Gastroesophageal sphincter (tissue), 4 donors: ENCODE measurements around the gene GCN1. TPM values are rescaled to one million over a fixed set of nuclear protein-coding genes. Genes with fewer than 3 reads are reported as not detected.
"Not testable (repeated sequence)": the region's sequence is repeated elsewhere in the genome, so short reads cannot be mapped to it uniquely, and the experiment has no call there.

Experiments used
- ATAC-seq: fragments of 150-250 bp; one replicate; pipeline ENCODE4 v1.9.1; 2016; ENCODE audit warnings: mild to moderate bottlenecking, moderate library complexity
- H3K27ac ChIP-seq, 4 donors: fragments of 200-600 bp; sonication (generic) in 3 of 4; 1 replicate in 3 of 4; 2 replicates in 1 of 4; pipeline ENCODE4 v1.5.1; 2016 to 2019
- H3K27me3 ChIP-seq: fragments of 200-600 bp; sonication (generic); one replicate; pipeline ENCODE4 v1.5.1; 2019
- H3K36me3 ChIP-seq, 2 donors: fragments of 200-600 bp; sonication (generic); one replicate each; pipeline ENCODE4 v1.5.1; 2019; ENCODE audit warnings: control low read depth in 1 of 2
- H3K4me1 ChIP-seq, 3 donors: fragments of 200-600 bp; sonication (generic); 1 replicate in 2 of 3; 2 replicates in 1 of 3; pipeline ENCODE4 v1.5.1; 2016 to 2019; ENCODE audit warnings: control low read depth in 2 of 3
- H3K4me3 ChIP-seq, 2 donors: fragments of 200-600 bp; sonication (generic); one replicate each; pipeline ENCODE4 v1.5.1; 2019; ENCODE audit warnings: mild to moderate bottlenecking in 1 of 2, moderate library complexity in 1 of 2
- H3K9me3 ChIP-seq, 3 donors: fragments of 200-600 bp; sonication (generic); one replicate each; pipeline ENCODE4 v1.5.1; 2017 to 2019; ENCODE audit warnings: control low read depth in 2 of 3
- CTCF ChIP-seq, 4 experiments: fragments of 200-600 bp in 2 of 4; fragments of 450-650 bp in 2 of 4; sonication (generic) in 1 of 4; IDR thresholded peaks; one replicate each; pipeline ENCODE4 v1.5.1; 2017 to 2019; ENCODE audit warnings: antibody characterized with exemption in 4 of 4, mild to moderate bottlenecking in 2 of 4, moderate library complexity in 2 of 4
- EP300 ChIP-seq: sonication (generic); formaldehyde crosslinking; IDR thresholded peaks from one replicate; pipeline ENCODE4 v1.6.1; 2017; ENCODE audit warnings: antibody characterized with exemption, mild to moderate bottlenecking
- POLR2A ChIP-seq, 2 donors: fragments of 450-650 bp; IDR thresholded peaks; one replicate each; pipeline ENCODE4 v1.6.1; 2017; ENCODE audit warnings: antibody characterized with exemption in 2 of 2, mild to moderate bottlenecking in 2 of 2, moderate library complexity in 1 of 2
- POLR2AphosphoS5 ChIP-seq: sonication (generic); formaldehyde crosslinking; IDR thresholded peaks from one replicate; pipeline ENCODE4 v1.6.1; 2017; ENCODE audit warnings: antibody characterized with exemption
- WGBS, 2 donors: methylation state at CpG; one replicate each; pipeline ENCODE4 v1.1.5; 2018; ENCODE audit warnings: low coverage in 1 of 2; 5-methylcytosine and 5-hydroxymethylcytosine counted together
- total RNA-seq, 4 donors: library from RNA; depleted of rRNA; stranded (reverse); fragments of >200 nt; gene quantifications; one replicate each; pipeline ENCODE4 v1.1.0, GENCODE V29; 2016

The GCN1 gene
- total RNA-seq, 4 donors from 2014 or later: 39.3 to 82.2 (median 56.0) TPM

GRCh38 chr12:120237360-120238171 is 43.1 kb upstream of the GCN1 start:
- Histone ChIP-seq H3K4me1 (peaks cover 13 to 100% (median 97%) of the 10 kb centered on the region in 3 donors), H3K27ac (peak overlapping the region in 3 of 4 donors; percentile 73 to 90 (median 88)), H3K9me3 (no peaks in the 10 kb centered on the region), H3K4me3 (no peak overlapping the region), H3K27me3 (no peaks in the 10 kb centered on the region), H3K36me3 (no peaks in the 10 kb centered on the region)
- ATAC-seq: peak; percentile 14
- 60 to 63% methylated on average over 3 to 4 of the region's 13 CpGs for WGBS, 2 donors
- TF ChIP-seq POLR2AphosphoS5: no peak
- TF ChIP-seq EP300: no peak
- TF ChIP-seq CTCF (IDR thresholded peaks at IDR 0.05): no peak
- TF ChIP-seq POLR2A (IDR thresholded peaks at IDR 0.05): no peak

GRCh38 chr12:120236809-120237208 is 42.3 kb upstream of the GCN1 start:
- 89% methylated on average over 3 of the region's 3 CpGs; no CpG with 5 or more reads in 1 of the 2 donors for WGBS, 2 donors
- H3K36me3 ChIP-seq, H3K27me3 ChIP-seq, H3K4me3 ChIP-seq, H3K9me3 ChIP-seq, ATAC-seq: not testable (repeated sequence)
- Histone ChIP-seq H3K27ac (peak overlapping the region in 3 of 4 donors; percentile 73 to 90 (median 88)), H3K4me1 (peaks cover 13 to 100% (median 97%) of the 10 kb centered on the region in 3 donors)

GRCh38 chr12:120235369-120236323 is 41.1 kb upstream of the GCN1 start:
- Histone ChIP-seq H3K4me3 (no peak overlapping the region), H3K9me3 (no peaks in the 10 kb centered on the region), H3K27ac (peak overlapping the region; percentile 85 to 97 (median 89)), H3K4me1 (peaks cover 20 to 100% (median 97%) of the 10 kb centered on the region in 3 donors), H3K36me3 (no peaks in the 10 kb centered on the region), H3K27me3 (no peaks in the 10 kb centered on the region)
- no peak for TF ChIP-seq POLR2A (IDR thresholded peaks at IDR 0.05)
- TF ChIP-seq POLR2AphosphoS5: no peak
- TF ChIP-seq CTCF (IDR thresholded peaks at IDR 0.05): no peak
- no peak for TF ChIP-seq EP300
- WGBS, 2 donors: 33 to 61% methylated on average over 5 to 7 of the region's 18 CpGs
- ATAC-seq: no peak

- Histone ChIP-seq H3K4me1 (peaks cover 27 to 100% (median 96%) of the 10 kb centered on the region in 3 donors), H3K36me3 (no peaks in the 10 kb centered on the region), H3K4me3 (no peak overlapping the region), H3K27me3 (no peaks in the 10 kb centered on the region), H3K27ac (peak overlapping the region; percentile 85 to 97 (median 89)), H3K9me3 (no peaks in the 10 kb centered on the region)
- ATAC-seq: peak; percentile 88
- WGBS, 2 donors: 19 to 44% methylated on average over 3 to 6 of the region's 13 CpGs
- TF ChIP-seq POLR2A (IDR thresholded peaks at IDR 0.05) (peak in 1 of 2 donors; percentile 12), EP300 (no peak), CTCF (IDR thresholded peaks at IDR 0.05) (peak in 3 of 4 experiments; percentile 31 to 76 (median 57)), POLR2AphosphoS5 (peak; percentile 82)
Measured at GRCh38 chr12:120234643-120235368, 40.3 kb upstream of the GCN1 start.
